Loucy (cell line): Measurements from ENCODE around the gene CCDC60.

ENCODE experiments used
- H2AFZ ChIP-seq: fragments of 200-600 bp; sonication (generic); 2 replicates; pipeline ENCODE4 v1.6.0; 2016; ENCODE audit warnings: antibody characterized with exemption, mild to moderate bottlenecking, low read length, moderate library complexity
- H3F3A ChIP-seq: fragments of 200-600 bp; 2 replicates; pipeline ENCODE4 v1.6.0; 2016; ENCODE audit warnings: antibody characterized with exemption, low read depth, mild to moderate bottlenecking
- H3K27me3 ChIP-seq: fragments of 200-600 bp; sonication (generic); 2 replicates; pipeline ENCODE4 v1.6.1; 2014; ENCODE audit warnings: low read length, mild to moderate bottlenecking; ENCODE audit not compliant: insufficient read depth, poor library complexity, severe bottlenecking
- H3K36me3 ChIP-seq: fragments of 200-600 bp; sonication (generic); 2 replicates; pipeline ENCODE4 v1.6.1; 2016; ENCODE audit warnings: low read length; ENCODE audit not compliant: insufficient read depth
- H3K4me1 ChIP-seq: fragments of 200-600 bp; sonication (generic); 2 replicates; pipeline ENCODE4 v1.5.1; 2014; ENCODE audit warnings: low read length, mild to moderate bottlenecking; ENCODE audit not compliant: insufficient read depth, poor library complexity, severe bottlenecking
- H3K4me2 ChIP-seq: fragments of 200-600 bp; sonication (generic); 2 replicates; pipeline ENCODE4 v1.6.0; 2014; ENCODE audit warnings: antibody characterized with exemption, low read length, low read depth, mild to moderate bottlenecking; ENCODE audit not compliant: poor library complexity, severe bottlenecking
- H3K4me3 ChIP-seq: fragments of 200-600 bp; sonication (generic); 2 replicates; pipeline ENCODE4 v1.5.1; 2014; ENCODE audit warnings: low read length, mild to moderate bottlenecking, mixed read lengths; ENCODE audit not compliant: poor library complexity, severe bottlenecking
- H3K79me2 ChIP-seq: fragments of 200-600 bp; sonication (generic); 2 replicates; pipeline ENCODE4 v1.6.1; 2014; ENCODE audit warnings: low read length; ENCODE audit not compliant: insufficient read depth
- H3K9ac ChIP-seq: fragments of 200-600 bp; sonication (generic); 2 replicates; pipeline ENCODE4 v1.6.0; 2014; ENCODE audit warnings: mild to moderate bottlenecking, low read depth, low read length, moderate library complexity; ENCODE audit not compliant: poor library complexity, severe bottlenecking
- H3K9me2 ChIP-seq: fragments of 200-600 bp; sonication (generic); replicated peaks from 2 replicates; pipeline ENCODE4 v1.6.1; 2016; ENCODE audit warnings: low read depth, low read length, mixed read lengths
- H3K9me3 ChIP-seq: fragments of 200-600 bp; sonication (generic); 2 replicates; pipeline ENCODE4 v1.6.1; 2014; ENCODE audit warnings: mild to moderate bottlenecking, antibody characterized with exemption, low read length, low read depth; ENCODE audit not compliant: insufficient read depth
- H4K20me1 ChIP-seq: fragments of 200-600 bp; sonication (generic); 2 replicates; pipeline ENCODE4 v1.6.0; 2014; ENCODE audit warnings: antibody characterized with exemption, low read length, mild to moderate bottlenecking; ENCODE audit not compliant: insufficient read depth, poor library complexity, severe bottlenecking
- EZH2phosphoT487 ChIP-seq: fragments of 200-600 bp; IDR thresholded peaks from 2 replicates; pipeline ENCODE4 v1.6.1; 2018; ENCODE audit warnings: antibody characterized with exemption, mild to moderate bottlenecking, moderate library complexity, borderline replicate concordance
- TF ChIP-seq, protein P1 (sequence below): fragments of 200-600 bp; sonication (generic); conservative IDR thresholded peaks from 2 replicates; pipeline ENCODE4 v1.5.1; 2014; ENCODE audit warnings: mild to moderate bottlenecking, antibody characterized with exemption, low read length

Gene CCDC60

GRCh38 chr12:119326341-119326740 is 8.2 kb upstream of the CCDC60 start:
- H4K20me1 ChIP-seq: no peaks in the 10 kb centered on the region
- no peak for TF ChIP-seq EZH2phosphoT487
- TF ChIP-seq, protein P1, sequence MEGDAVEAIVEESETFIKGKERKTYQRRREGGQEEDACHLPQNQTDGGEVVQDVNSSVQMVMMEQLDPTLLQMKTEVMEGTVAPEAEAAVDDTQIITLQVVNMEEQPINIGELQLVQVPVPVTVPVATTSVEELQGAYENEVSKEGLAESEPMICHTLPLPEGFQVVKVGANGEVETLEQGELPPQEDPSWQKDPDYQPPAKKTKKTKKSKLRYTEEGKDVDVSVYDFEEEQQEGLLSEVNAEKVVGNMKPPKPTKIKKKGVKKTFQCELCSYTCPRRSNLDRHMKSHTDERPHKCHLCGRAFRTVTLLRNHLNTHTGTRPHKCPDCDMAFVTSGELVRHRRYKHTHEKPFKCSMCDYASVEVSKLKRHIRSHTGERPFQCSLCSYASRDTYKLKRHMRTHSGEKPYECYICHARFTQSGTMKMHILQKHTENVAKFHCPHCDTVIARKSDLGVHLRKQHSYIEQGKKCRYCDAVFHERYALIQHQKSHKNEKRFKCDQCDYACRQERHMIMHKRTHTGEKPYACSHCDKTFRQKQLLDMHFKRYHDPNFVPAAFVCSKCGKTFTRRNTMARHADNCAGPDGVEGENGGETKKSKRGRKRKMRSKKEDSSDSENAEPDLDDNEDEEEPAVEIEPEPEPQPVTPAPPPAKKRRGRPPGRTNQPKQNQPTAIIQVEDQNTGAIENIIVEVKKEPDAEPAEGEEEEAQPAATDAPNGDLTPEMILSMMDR: no peak
- no peak overlapping the region for H3K4me2 ChIP-seq
- H3K9me3 ChIP-seq: no peaks in the 10 kb centered on the region; the same call in 1 of the 2 replicates
- no peak overlapping the region for H3K9ac ChIP-seq
- no peaks in the 10 kb centered on the region for H3F3A ChIP-seq
- no peaks in the 10 kb centered on the region for H3K4me1 ChIP-seq
- no peaks in the 10 kb centered on the region for H3K9me2 ChIP-seq
- no peak overlapping the region for H3K4me3 ChIP-seq
- H3K79me2 ChIP-seq: no peaks in the 10 kb centered on the region
- H3K36me3 ChIP-seq: no peaks in the 10 kb centered on the region
- no peaks in the 10 kb centered on the region for H3K27me3 ChIP-seq
- H2AFZ ChIP-seq: no peak overlapping the region

DNA sequence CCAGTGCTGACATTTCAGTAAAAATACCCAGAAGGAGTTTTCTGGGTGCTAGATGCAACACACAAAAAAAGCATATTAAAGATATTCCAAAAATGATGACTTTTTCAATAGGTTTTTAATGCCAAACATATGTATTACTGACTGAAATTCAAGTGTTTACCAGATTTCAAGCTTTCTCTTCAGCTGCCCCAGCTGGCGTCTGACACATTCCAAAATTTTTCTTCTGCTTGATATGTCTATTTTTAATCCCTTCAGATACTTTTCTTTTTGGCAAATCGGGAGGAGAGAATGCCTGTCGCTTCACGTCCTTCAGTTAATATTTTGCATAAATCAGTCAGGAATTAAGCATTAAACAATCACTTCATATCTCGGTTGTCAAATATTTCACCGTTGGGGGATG is 7.1 kb upstream of the CCDC60 start:
- no peaks in the 10 kb centered on the region for H3K36me3 ChIP-seq
- H3K9me2 ChIP-seq: no peaks in the 10 kb centered on the region
- H3F3A ChIP-seq: no peaks in the 10 kb centered on the region
- no peak overlapping the region for H3K4me3 ChIP-seq
- H2AFZ ChIP-seq: no peak overlapping the region
- no peaks in the 10 kb centered on the region; the same call in 1 of the 2 replicates for H3K9me3 ChIP-seq
- H3K9ac ChIP-seq: no peak overlapping the region
- no peaks in the 10 kb centered on the region for H4K20me1 ChIP-seq
- H3K4me1 ChIP-seq: no peaks in the 10 kb centered on the region
- no peaks in the 10 kb centered on the region for H3K27me3 ChIP-seq
- no peak overlapping the region for H3K4me2 ChIP-seq
- H3K79me2 ChIP-seq: no peaks in the 10 kb centered on the region
- TF ChIP-seq, protein P1: no peak
- no peak for TF ChIP-seq EZH2phosphoT487

DNA sequence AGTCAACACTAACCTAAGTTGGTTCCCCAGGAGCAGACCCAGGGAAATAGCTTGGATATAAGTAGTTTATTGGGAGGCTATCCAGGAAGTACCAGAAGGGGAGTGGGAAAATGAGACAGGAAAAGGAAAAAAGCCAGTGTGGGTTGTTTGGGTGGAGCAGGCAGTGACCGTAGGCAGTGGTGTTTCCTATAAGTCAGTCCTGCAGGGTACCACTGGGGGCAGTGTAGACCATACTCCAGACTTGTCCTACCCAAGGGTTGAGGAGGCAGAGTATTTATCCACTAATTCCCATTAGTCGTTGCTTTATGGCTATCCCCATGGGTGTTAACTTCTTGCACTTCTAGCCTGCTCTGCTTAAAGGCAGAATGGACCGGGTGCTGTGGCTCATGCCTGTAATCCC is 6.4 kb upstream of the CCDC60 start:
- no peak overlapping the region for H3K4me2 ChIP-seq
- H3K36me3 ChIP-seq: no peaks in the 10 kb centered on the region
- H3K79me2 ChIP-seq: no peaks in the 10 kb centered on the region
- H3F3A ChIP-seq: no peaks in the 10 kb centered on the region
- no peak overlapping the region for H3K9ac ChIP-seq
- no peaks in the 10 kb centered on the region for H4K20me1 ChIP-seq
- H3K4me1 ChIP-seq: no peaks in the 10 kb centered on the region
- H3K27me3 ChIP-seq: no peaks in the 10 kb centered on the region
- H3K9me2 ChIP-seq: no peaks in the 10 kb centered on the region
- H3K4me3 ChIP-seq: no peak overlapping the region
- TF ChIP-seq, protein P1: no peak; the same call in 1 of the 2 replicates
- no peak for TF ChIP-seq EZH2phosphoT487
- H3K9me3 ChIP-seq: no peaks in the 10 kb centered on the region; the same call in 1 of the 2 replicates
- H2AFZ ChIP-seq: no peak overlapping the region
